Right atrium auricular region (tissue), 2 donors: ENCODE results near the gene MEGF6. TPM values are rescaled to one million over a fixed set of nuclear protein-coding genes. Genes with fewer than 3 reads are reported as not detected.

Experiments used
- DNase-seq: peaks from one replicate; pipeline ENCODE4 v3.0.0-alpha.2; 2019; ENCODE audit warnings: low spot score
- H3K27ac ChIP-seq, 2 donors: fragments of 200-600 bp; sonication (generic); 1 replicate in 1 of 2; 2 replicates in 1 of 2; pipeline ENCODE4 v1.5.1; 2016 to 2019
- H3K27me3 ChIP-seq, 2 donors: fragments of 200-600 bp; sonication (generic); one replicate each; pipeline versions ENCODE4 v1.5.1 to v1.6.0; 2017 to 2019
- H3K36me3 ChIP-seq: fragments of 200-600 bp; sonication (generic); one replicate; pipeline ENCODE4 v1.5.1; 2016
- H3K4me1 ChIP-seq, 2 donors: fragments of 200-600 bp; sonication (generic); one replicate each; pipeline versions ENCODE4 v1.5.1 to v1.6.0; 2017 to 2019
- H3K4me3 ChIP-seq, 2 donors: fragments of 200-600 bp; sonication (generic); 1 replicate in 1 of 2; 2 replicates in 1 of 2; pipeline ENCODE4 v1.5.1; 2017 to 2019; ENCODE audit warnings: mild to moderate bottlenecking in 1 of 2, moderate library complexity in 1 of 2
- H3K9me3 ChIP-seq, 2 donors: fragments of 200-600 bp; sonication (generic); one replicate each; pipeline ENCODE4 v1.5.1; 2019
- CTCF ChIP-seq, 2 donors: fragments of 200-600 bp; sonication (generic); IDR thresholded peaks; one replicate each; pipeline ENCODE4 v1.5.1; 2019; ENCODE audit warnings: antibody characterized with exemption in 2 of 2
- total RNA-seq, 2 donors: library from RNA; depleted of rRNA; stranded (reverse); fragments of >200 nt; gene quantifications; one replicate each; pipeline ENCODE4 v1.1.0, GENCODE V29; 2016

Gene MEGF6
- total RNA-seq, 2 donors from 2014 or later = 14.9 to 32.6 TPM

- no peak overlapping the region for H3K4me3 ChIP-seq
- TF ChIP-seq CTCF (IDR thresholded peaks at IDR 0.05) = no peak
Measured at GRCh38 chr1:3620708-3621107, 9.4 kb upstream of the MEGF6 start.

GRCh38 chr1:3618881-3619671 is 7.8 kb upstream of the MEGF6 start:
- Histone ChIP-seq H3K36me3 (no peaks in the 10 kb centered on the region), H3K27ac (no peak overlapping the region), H3K9me3 (no peaks in the 10 kb centered on the region), H3K4me3 (no peak overlapping the region), H3K4me1 (peaks cover 0 to 26% of the 10 kb centered on the region in 2 donors), H3K27me3 (no peaks in the 10 kb centered on the region)
- peak; percentile 71 to 93 for TF ChIP-seq CTCF (IDR thresholded peaks at IDR 0.05)
- peak; percentile 82 for DNase-seq

More at GRCh38 chr1:3620708-3621107, 9.4 kb upstream of the MEGF6 start:
- H3K36me3 ChIP-seq = no peaks in the 10 kb centered on the region
- H3K27ac ChIP-seq = no peak overlapping the region
- peaks cover 0 to 32% of the 10 kb centered on the region in 2 donors for H3K4me1 ChIP-seq
- no peak for DNase-seq
- H3K9me3 ChIP-seq = no peaks in the 10 kb centered on the region
- no peaks in the 10 kb centered on the region for H3K27me3 ChIP-seq

- Histone ChIP-seq H3K4me1 (peaks cover 0 to 20% of the 10 kb centered on the region in 2 donors), H3K4me3 (no peak overlapping the region), H3K9me3 (no peaks in the 10 kb centered on the region), H3K27me3 (no peaks in the 10 kb centered on the region), H3K36me3 (no peaks in the 10 kb centered on the region), H3K27ac (no peak overlapping the region)
- TF ChIP-seq CTCF (IDR thresholded peaks at IDR 0.05) = no peak
- DNase-seq = no peak
Measured at GRCh38 chr1:3618531-3618880, 7.2 kb upstream of the MEGF6 start.

GRCh38 chr1:3617806-3618345 is 6.6 kb upstream of the MEGF6 start:
- Histone ChIP-seq H3K4me3 (no peak overlapping the region), H3K36me3 (no peaks in the 10 kb centered on the region), H3K9me3 (no peaks in the 10 kb centered on the region), H3K27me3 (no peaks in the 10 kb centered on the region), H3K4me1 (peaks cover 0 to 14% of the 10 kb centered on the region in 2 donors), H3K27ac (no peak overlapping the region)
- TF ChIP-seq CTCF (IDR thresholded peaks at IDR 0.05) = no peak
- no peak for DNase-seq

- TF ChIP-seq CTCF (IDR thresholded peaks at IDR 0.05) = no peak
- Histone ChIP-seq H3K36me3 (no peaks in the 10 kb centered on the region), H3K9me3 (no peaks in the 10 kb centered on the region), H3K27me3 (no peaks in the 10 kb centered on the region), H3K4me1 (peaks cover 0 to 13% of the 10 kb centered on the region in 2 donors), H3K4me3 (no peak overlapping the region), H3K27ac (no peak overlapping the region)
- DNase-seq = no peak
Measured at GRCh38 chr1:3616861-3617260, 5.6 kb upstream of the MEGF6 start.
